GM18868 (cell line): ENCODE results near the gene ZNF519.
"Not testable (repeated sequence)": the region's sequence is repeated elsewhere in the genome, so short reads cannot be mapped to it uniquely, and the experiment has no call there.

ENCODE experiments used
- ATAC-seq: cut with Tn5 transposase; IDR thresholded peaks from one replicate; pipeline ENCODE4 v1.9.1; 2021; ENCODE audit warnings: mild to moderate bottlenecking, moderate library complexity; ENCODE audit not compliant: unreplicated experiment

ZNF519 gene

GRCh38 chr18:14132271-14132700, at the start of gene ZNF519:
ZNF519 (minus strand) TSS chr18:14132435; CDS start chr18:14132277, 158 bp downstream.
- peak; percentile 100 for ATAC-seq

GRCh38 chr18:14179306-14179705, 47.1 kb upstream of the ZNF519 start:
- ATAC-seq: peak; percentile 14

- peak; percentile 92 for ATAC-seq
These were observed 46.3 kb upstream of the ZNF519 start for GRCh38 chr18:14178321-14179196.

GRCh38 chr18:14177540-14178320, 45.5 kb upstream of the ZNF519 start:
- ATAC-seq: not testable (repeated sequence)

GRCh38 chr18:14175404-14175803, 43.2 kb upstream of the ZNF519 start:
- ATAC-seq: not testable (repeated sequence)

GRCh38 chr18:14174706-14175085, 42.5 kb upstream of the ZNF519 start:
- ATAC-seq: no peak

- ATAC-seq: not testable (repeated sequence)
These were observed 41.9 kb upstream of the ZNF519 start for GRCh38 chr18:14174002-14174705.

GRCh38 chr18:14173116-14173951, 41.1 kb upstream of the ZNF519 start:
- not testable (repeated sequence) for ATAC-seq

- not testable (repeated sequence) for ATAC-seq
These were observed 40.2 kb upstream of the ZNF519 start for GRCh38 chr18:14172142-14173115.

GRCh38 chr18:14171301-14172141, 39.3 kb upstream of the ZNF519 start:
- not testable (repeated sequence) for ATAC-seq

- not testable (repeated sequence) for ATAC-seq
These were observed 38.3 kb upstream of the ZNF519 start for GRCh38 chr18:14170367-14171036.

GRCh38 chr18:14162915-14163314, 30.7 kb upstream of the ZNF519 start:
- not testable (repeated sequence) for ATAC-seq

GRCh38 chr18:14151564-14152113, 19.4 kb upstream of the ZNF519 start:
- ATAC-seq: not testable (repeated sequence)

- not testable (repeated sequence) for ATAC-seq
These were observed 18.5 kb upstream of the ZNF519 start for GRCh38 chr18:14150766-14151165.

GRCh38 chr18:14149916-14150420, 17.7 kb upstream of the ZNF519 start:
- ATAC-seq: not testable (repeated sequence)

GRCh38 chr18:14149121-14149850, 17.1 kb upstream of the ZNF519 start:
- not testable (repeated sequence) for ATAC-seq
